Occipital lobe (tissue), 2 donors: ENCODE data around the gene AK9. TPM values are rescaled to one million over a fixed set of nuclear protein-coding genes. Genes with fewer than 3 reads are reported as not detected.

Source experiments
- DNase-seq: peaks from one replicate; lab custom pipeline; 2025; lab: John Stamatoyannopoulos, UW
- total RNA-seq: library from RNA; depleted of rRNA; stranded (reverse); fragments of >200 nt; gene quantifications from one replicate; pipeline ENCODE4 v1.2.3, GENCODE V29; 2014

Gene AK9
- total RNA-seq, 1 donor from 2014 or later, result 62.2 TPM

DNA sequence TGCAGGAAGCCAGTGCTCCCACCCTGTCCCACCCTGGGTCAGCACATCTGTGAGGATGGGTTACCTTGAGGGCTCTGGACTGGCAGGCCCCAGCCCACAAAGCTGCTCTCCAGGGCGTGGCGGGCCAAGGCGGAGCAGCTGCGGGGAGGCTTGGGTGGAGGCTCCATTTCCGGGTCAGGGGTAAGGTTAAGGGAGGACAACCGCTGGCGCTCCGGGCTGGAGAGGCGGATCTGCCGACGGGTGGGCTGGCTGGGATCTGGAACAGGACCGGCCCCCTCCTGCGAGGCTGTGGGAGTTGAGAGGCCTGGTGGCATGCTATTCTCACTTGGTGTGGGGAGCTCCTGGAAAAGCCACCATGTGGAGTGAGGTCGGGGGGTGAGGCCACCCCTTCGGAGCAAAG, 244.9 kb downstream of the AK9 start:
- DNase-seq, result no peak

DNA sequence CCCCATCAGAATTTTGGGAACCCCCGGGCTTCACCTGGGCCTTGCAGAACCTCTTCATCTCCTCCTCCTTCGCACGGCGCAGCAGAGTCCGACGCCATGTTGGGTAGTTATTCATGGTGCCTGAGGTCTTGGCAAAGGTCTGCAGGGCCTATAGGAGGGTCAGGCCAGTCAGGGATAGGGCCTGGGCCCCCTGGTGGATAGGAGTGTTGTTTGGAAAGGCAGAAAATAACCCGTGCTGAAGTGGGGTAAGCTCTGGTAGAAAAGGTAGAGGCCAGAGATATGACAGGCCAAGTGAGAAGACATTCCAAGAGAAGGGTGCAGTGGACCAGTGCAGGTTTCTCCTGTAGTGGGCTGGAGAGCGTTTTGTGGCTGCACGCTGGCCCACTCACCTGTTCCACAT, 245.6 kb downstream of the AK9 start:
- DNase-seq, result no peak

DNA sequence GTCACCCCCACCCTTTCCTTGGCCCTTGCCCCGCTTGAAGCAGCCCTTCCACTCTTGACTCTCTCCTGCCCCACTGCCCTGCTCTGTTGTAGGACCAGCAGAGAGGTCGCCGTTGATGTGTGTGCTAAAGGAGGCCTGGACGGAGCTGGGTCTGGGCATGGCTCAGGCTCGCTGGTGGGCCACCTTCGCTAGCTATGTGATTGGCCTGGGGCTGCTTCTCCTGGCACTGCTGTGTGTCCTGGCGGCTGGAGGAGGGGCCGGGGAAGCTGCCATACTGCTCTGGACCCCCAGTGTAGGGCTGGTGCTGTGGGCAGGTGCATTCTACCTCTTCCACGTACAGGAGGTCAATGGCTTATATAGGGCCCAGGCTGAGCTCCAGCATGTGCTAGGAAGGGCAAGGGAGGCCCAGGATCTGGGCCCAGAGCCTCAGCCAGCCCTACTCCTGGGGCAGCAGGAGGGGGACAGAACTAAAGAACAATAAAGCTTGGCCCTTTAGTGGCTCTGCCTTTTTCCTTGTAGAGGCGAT, 247.5 kb downstream of the AK9 start:
- no peak for DNase-seq

Other genes with a start within 250 kb of the AK9 start
- 31.0 TPM for gene MICAL1, start 235.4 kb downstream of the AK9 start, total RNA-seq
- gene ZBTB24, start 208.0 kb downstream of the AK9 start, total RNA-seq, result 14.8 TPM
- 42.9 TPM for gene FIG4, start 94 bp upstream of the AK9 start, total RNA-seq